Measurements from ENCODE around the gene HSFY1. TPM values are rescaled to one million over a fixed set of nuclear protein-coding genes. Genes with fewer than 3 reads are reported as not detected.
"Not testable (repeated sequence)": the region's sequence is repeated elsewhere in the genome, so short reads cannot be mapped to it uniquely, and the experiment has no call there.

The HSFY1 gene
- total RNA-seq (ENCODE audit: low replicate concordance): not detected in 2 replicates

GRCh38 chrY:18546420-18546819, at the start of gene HSFY1:
Gene HSFY1, plus strand, starts transcription at chrY:18546720. Its CDS starts 68 bp downstream, at chrY:18546788.
- H3K9me3 ChIP-seq (ENCODE audit: low read depth); H2AFZ ChIP-seq (replicated peaks); H3K4me3 ChIP-seq; H3K27ac Mint-ChIP-seq; H3K4me2 ChIP-seq; H3K9me3 Mint-ChIP-seq; H3K4me3 Mint-ChIP-seq; DNase-seq (ENCODE audit: low spot score); H3K36me3 ChIP-seq; H3K9ac ChIP-seq; H4K20me1 ChIP-seq (ENCODE audit: low read depth); H3K4me1 Mint-ChIP-seq; H3F3A ChIP-seq (ENCODE audit: low read depth); H3K27me3 ChIP-seq; H3K27me3 Mint-ChIP-seq (ENCODE audit: insufficient read depth, low read depth); H3K27ac ChIP-seq; H3K4me1 ChIP-seq; H3K36me3 Mint-ChIP-seq; H3K79me2 ChIP-seq (ENCODE audit: low read depth): not testable (repeated sequence)

GRCh38 chrY:18504266-18504665, 42.3 kb upstream of the HSFY1 start:
- H3K4me1 Mint-ChIP-seq; H4K20me1 ChIP-seq (ENCODE audit: low read depth); H3K27ac ChIP-seq; H3K27me3 ChIP-seq; DNase-seq (ENCODE audit: low spot score); H3K27me3 Mint-ChIP-seq (ENCODE audit: insufficient read depth, low read depth); H2AFZ ChIP-seq (replicated peaks); H3K4me1 ChIP-seq; H3K36me3 ChIP-seq; H3F3A ChIP-seq (ENCODE audit: low read depth); H3K9ac ChIP-seq; H3K4me3 ChIP-seq; H3K9me3 Mint-ChIP-seq; H3K4me2 ChIP-seq; H3K36me3 Mint-ChIP-seq; H3K4me3 Mint-ChIP-seq; H3K79me2 ChIP-seq (ENCODE audit: low read depth); H3K27ac Mint-ChIP-seq; H3K9me3 ChIP-seq (ENCODE audit: low read depth): not testable (repeated sequence)

DNA sequence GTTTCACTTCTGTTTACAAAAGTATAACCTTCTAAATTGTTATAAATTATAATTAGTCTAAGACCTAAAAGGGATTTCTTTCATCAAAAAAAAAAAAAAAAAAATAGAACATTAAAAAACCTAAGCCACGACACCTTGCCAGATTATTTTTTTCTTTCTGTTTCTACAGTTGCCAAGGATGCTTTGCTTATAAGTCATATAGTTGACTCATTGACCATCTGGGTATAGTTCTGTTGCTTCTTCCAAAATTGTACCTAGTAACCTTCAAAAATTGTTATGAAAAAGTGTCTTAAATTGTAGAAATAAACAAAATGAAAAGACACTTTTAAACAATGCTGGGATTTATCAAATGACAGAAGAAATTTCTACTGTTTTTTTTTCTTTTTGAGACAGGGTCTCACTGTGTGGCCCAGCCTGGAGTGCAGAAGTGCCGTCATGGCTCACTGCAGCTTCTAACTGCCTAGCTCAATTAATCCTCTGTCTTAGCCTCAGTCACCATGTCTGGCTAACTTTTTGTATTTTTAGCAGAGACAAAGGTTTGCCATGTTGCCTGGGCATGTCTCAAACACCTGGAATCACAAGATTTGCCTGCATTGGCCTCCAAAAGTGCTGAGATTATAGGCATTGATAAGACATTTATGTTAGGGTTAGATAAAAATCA, 15.4 kb upstream of the HSFY1 start:
- not testable (repeated sequence) for H3K4me3 Mint-ChIP-seq; H3K27me3 Mint-ChIP-seq (ENCODE audit: insufficient read depth, low read depth); H3F3A ChIP-seq (ENCODE audit: low read depth); H3K4me2 ChIP-seq; H3K79me2 ChIP-seq (ENCODE audit: low read depth); H3K36me3 Mint-ChIP-seq; H3K4me1 ChIP-seq; H3K27me3 ChIP-seq; H3K4me1 Mint-ChIP-seq; H3K9ac ChIP-seq; H3K27ac Mint-ChIP-seq; H2AFZ ChIP-seq (replicated peaks); H3K27ac ChIP-seq; H3K9me3 ChIP-seq (ENCODE audit: low read depth); H4K20me1 ChIP-seq (ENCODE audit: low read depth); H3K36me3 ChIP-seq; DNase-seq (ENCODE audit: low spot score); H3K9me3 Mint-ChIP-seq; H3K4me3 ChIP-seq

DNA sequence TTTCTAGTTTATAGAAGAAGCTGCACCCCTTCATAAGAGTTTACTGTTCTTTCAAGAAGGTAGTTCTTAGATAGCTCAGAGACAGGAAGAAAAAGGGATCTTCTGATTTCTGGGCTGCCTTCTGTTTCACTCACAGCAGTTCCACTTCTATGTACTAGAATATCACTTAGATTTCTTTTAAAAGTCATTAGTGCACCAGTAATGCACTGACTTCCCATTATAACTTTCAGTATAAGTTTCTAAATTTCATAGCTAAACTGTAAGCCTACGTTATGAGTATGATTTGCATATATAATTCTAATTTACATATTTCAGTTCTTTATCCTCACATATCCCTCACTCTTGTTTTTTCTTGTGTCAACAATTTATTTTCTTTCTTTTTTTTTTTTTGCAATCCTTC, 7.6 kb upstream of the HSFY1 start:
- not testable (repeated sequence) for H3K36me3 ChIP-seq; H3K27me3 Mint-ChIP-seq (ENCODE audit: insufficient read depth, low read depth); H3K4me3 ChIP-seq; H3K9ac ChIP-seq; DNase-seq (ENCODE audit: low spot score); H3K36me3 Mint-ChIP-seq; H4K20me1 ChIP-seq (ENCODE audit: low read depth); H3K9me3 Mint-ChIP-seq; H3K4me2 ChIP-seq; H3K27ac Mint-ChIP-seq; H3K79me2 ChIP-seq (ENCODE audit: low read depth); H3K4me1 ChIP-seq; H3K9me3 ChIP-seq (ENCODE audit: low read depth); H3K4me3 Mint-ChIP-seq; H3K27me3 ChIP-seq; H3K27ac ChIP-seq; H2AFZ ChIP-seq (replicated peaks); H3F3A ChIP-seq (ENCODE audit: low read depth); H3K4me1 Mint-ChIP-seq

- not testable (repeated sequence) for H3K4me2 ChIP-seq; H3K9me3 Mint-ChIP-seq; H3K4me1 Mint-ChIP-seq; H3K9me3 ChIP-seq (ENCODE audit: low read depth); H3K4me3 Mint-ChIP-seq; H2AFZ ChIP-seq (replicated peaks); H3K79me2 ChIP-seq (ENCODE audit: low read depth); H3K9ac ChIP-seq; H4K20me1 ChIP-seq (ENCODE audit: low read depth); H3K27me3 ChIP-seq; DNase-seq (ENCODE audit: low spot score); H3F3A ChIP-seq (ENCODE audit: low read depth); H3K27ac Mint-ChIP-seq; H3K4me1 ChIP-seq; H3K27ac ChIP-seq; H3K27me3 Mint-ChIP-seq (ENCODE audit: insufficient read depth, low read depth); H3K36me3 Mint-ChIP-seq; H3K4me3 ChIP-seq; H3K36me3 ChIP-seq
Measured at GRCh38 chrY:18553132-18553531, 6.6 kb downstream of the HSFY1 start.

- not testable (repeated sequence) for H3K27ac ChIP-seq; DNase-seq (ENCODE audit: low spot score); H3K27ac Mint-ChIP-seq; H3F3A ChIP-seq (ENCODE audit: low read depth); H3K9me3 Mint-ChIP-seq; H3K4me3 ChIP-seq; H3K9ac ChIP-seq; H3K36me3 ChIP-seq; H4K20me1 ChIP-seq (ENCODE audit: low read depth); H3K4me2 ChIP-seq; H3K4me3 Mint-ChIP-seq; H3K27me3 ChIP-seq; H3K4me1 Mint-ChIP-seq; H3K27me3 Mint-ChIP-seq (ENCODE audit: insufficient read depth, low read depth); H3K79me2 ChIP-seq (ENCODE audit: low read depth); H3K36me3 Mint-ChIP-seq; H3K4me1 ChIP-seq; H3K9me3 ChIP-seq (ENCODE audit: low read depth); H2AFZ ChIP-seq (replicated peaks)
Measured at GRCh38 chrY:18565915-18566314, 19.4 kb downstream of the HSFY1 start.

Small RNA genes lying within 50 kb of the gene (small RNA-seq; reads per million reads assigned to genes)
- gene GPM6BP1 (not detected), gene PRYP5 (not detected)

Other genes starting within 250 kb of the HSFY1 start
- gene HSFY2, start 227.0 kb downstream of the HSFY1 start, total RNA-seq (ENCODE audit: low replicate concordance): not detected in 2 replicates